NCI-H1048 (cell line): ENCODE data around the gene DCAF11.

Experiments
- DNase-seq: peaks from one replicate; lab custom pipeline; 2025; lab: John Stamatoyannopoulos, UW

DCAF11 gene

GRCh38 chr14:24160850-24161804 lies 46.5 kb downstream of the DCAF11 start, which contains the start of gene IRF9:
IRF9 (plus strand) TSS chr14:24161265; CDS start chr14:24162145, 880 bp downstream.
- peak; percentile 89 for DNase-seq

GRCh38 chr14:24162093-24162492 lies 47.5 kb downstream of the DCAF11 start:
- DNase-seq = no peak

- DNase-seq = no peak
Observed at GRCh38 chr14:24164518-24164991, 50.0 kb downstream of the DCAF11 start.

GRCh38 chr14:24165785-24166184 lies 51.2 kb downstream of the DCAF11 start:
- no peak for DNase-seq

GRCh38 chr14:24167469-24168114 lies 53.0 kb downstream of the DCAF11 start:
- DNase-seq = no peak

GRCh38 chr14:24171422-24172260 lies 57.1 kb downstream of the DCAF11 start, which contains the start of gene REC8:
REC8 (plus strand) TSS chr14:24172080; CDS start chr14:24172553, 473 bp downstream.
- peak; percentile 66 for DNase-seq

GRCh38 chr14:24172261-24172860 lies 57.8 kb downstream of the DCAF11 start:
- DNase-seq = no peak

- DNase-seq = no peak
Observed at GRCh38 chr14:24172871-24173281, 58.3 kb downstream of the DCAF11 start.
